DOHH2 (cell line): Measurements from ENCODE around the gene MAGI1.

Experiments used
- H3F3A ChIP-seq: fragments of 200-600 bp; sonication (generic), shearing (Covaris generic); 2 replicates; pipeline ENCODE4 v1.6.0; 2016; ENCODE audit warnings: antibody characterized with exemption, mild to moderate bottlenecking; ENCODE audit not compliant: control insufficient read depth, insufficient read depth
- H3K27ac ChIP-seq: fragments of 200-600 bp; sonication (generic); 2 replicates; pipeline ENCODE4 v1.5.1; 2014; ENCODE audit warnings: low read depth, mild to moderate bottlenecking, low read length, moderate library complexity
- H3K27me3 ChIP-seq: fragments of 200-600 bp; sonication (generic); 2 replicates; pipeline ENCODE4 v1.6.1; 2014; ENCODE audit warnings: mild to moderate bottlenecking, low read length, mixed read lengths; ENCODE audit not compliant: control insufficient read depth
- H3K36me3 ChIP-seq: fragments of 200-600 bp; sonication (generic); 2 replicates; pipeline ENCODE4 v1.6.1; 2014; ENCODE audit warnings: mild to moderate bottlenecking, low read length, moderate library complexity, mixed read lengths; ENCODE audit not compliant: control insufficient read depth
- H3K4me1 ChIP-seq: fragments of 200-600 bp; sonication (generic); 2 replicates; pipeline ENCODE4 v1.6.1; 2014; ENCODE audit warnings: mild to moderate bottlenecking, low read length, mixed read lengths; ENCODE audit not compliant: control insufficient read depth
- H3K4me2 ChIP-seq: fragments of 200-600 bp; sonication (generic); 2 replicates; pipeline ENCODE4 v1.6.0; 2014; ENCODE audit warnings: mild to moderate bottlenecking, low read length, moderate library complexity
- H3K4me3 ChIP-seq: fragments of 200-600 bp; sonication (generic); 2 replicates; pipeline ENCODE4 v1.5.1; 2014; ENCODE audit warnings: mild to moderate bottlenecking, low read length, mixed read lengths
- H3K79me2 ChIP-seq: fragments of 200-600 bp; sonication (generic); 2 replicates; pipeline ENCODE4 v1.6.1; 2014; ENCODE audit warnings: mild to moderate bottlenecking, low read length, mixed read lengths; ENCODE audit not compliant: control insufficient read depth
- H3K9me2 ChIP-seq: fragments of 200-600 bp; sonication (generic); replicated peaks from 2 replicates; pipeline ENCODE4 v1.6.1; 2014; ENCODE audit warnings: mild to moderate bottlenecking, low read length, mixed read lengths; ENCODE audit not compliant: control insufficient read depth
- H3K9me3 ChIP-seq: fragments of 200-600 bp; sonication (generic); 2 replicates; pipeline ENCODE4 v1.6.1; 2014; ENCODE audit warnings: antibody characterized with exemption, low read length, mixed read lengths; ENCODE audit not compliant: control insufficient read depth, insufficient read depth
- H4K20me1 ChIP-seq: fragments of 200-600 bp; sonication (generic); 2 replicates; pipeline ENCODE4 v1.6.0; 2014; ENCODE audit warnings: low read depth, mild to moderate bottlenecking, antibody characterized with exemption, low read length, moderate library complexity; ENCODE audit not compliant: control insufficient read depth, insufficient read depth
- EZH2phosphoT487 ChIP-seq: fragments of 200-600 bp; sonication (generic); IDR thresholded peaks from 2 replicates; pipeline ENCODE4 v1.6.1; 2017; ENCODE audit warnings: borderline replicate concordance, mild to moderate bottlenecking, antibody characterized with exemption, low read length, moderate library complexity, mixed read lengths
- TF ChIP-seq, protein P1 (sequence below): fragments of 200-600 bp; sonication (generic); IDR thresholded peaks from one replicate; pipeline ENCODE4 v1.5.1; 2014; ENCODE audit warnings: antibody characterized with exemption, mild to moderate bottlenecking, low read depth, low read length; ENCODE audit not compliant: poor library complexity, severe bottlenecking

Gene MAGI1

DNA sequence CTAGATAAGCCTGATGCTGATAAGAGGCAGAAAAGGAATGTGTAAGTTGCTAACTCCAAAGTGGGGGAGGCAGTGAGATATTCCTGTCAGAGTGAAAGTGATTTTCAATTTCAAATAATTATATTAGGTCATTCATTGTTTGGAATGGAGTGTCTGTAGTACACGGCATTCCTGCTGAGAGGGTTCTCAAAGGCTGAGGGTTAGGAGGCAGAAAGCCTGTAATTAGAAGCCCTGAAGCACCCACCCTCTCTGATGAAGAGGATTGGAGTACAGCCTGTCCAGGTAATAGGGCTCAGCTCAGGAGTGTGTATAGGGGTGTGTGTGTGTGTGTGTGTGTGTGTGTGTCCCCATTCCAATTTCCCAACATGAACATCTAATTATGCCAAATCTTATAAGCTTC, 486.8 kb downstream of the MAGI1 start:
- no peaks in the 10 kb centered on the region for H3K79me2 ChIP-seq
- H3K36me3 ChIP-seq: no peaks in the 10 kb centered on the region
- no peak for TF ChIP-seq EZH2phosphoT487
- TF ChIP-seq, protein P1, sequence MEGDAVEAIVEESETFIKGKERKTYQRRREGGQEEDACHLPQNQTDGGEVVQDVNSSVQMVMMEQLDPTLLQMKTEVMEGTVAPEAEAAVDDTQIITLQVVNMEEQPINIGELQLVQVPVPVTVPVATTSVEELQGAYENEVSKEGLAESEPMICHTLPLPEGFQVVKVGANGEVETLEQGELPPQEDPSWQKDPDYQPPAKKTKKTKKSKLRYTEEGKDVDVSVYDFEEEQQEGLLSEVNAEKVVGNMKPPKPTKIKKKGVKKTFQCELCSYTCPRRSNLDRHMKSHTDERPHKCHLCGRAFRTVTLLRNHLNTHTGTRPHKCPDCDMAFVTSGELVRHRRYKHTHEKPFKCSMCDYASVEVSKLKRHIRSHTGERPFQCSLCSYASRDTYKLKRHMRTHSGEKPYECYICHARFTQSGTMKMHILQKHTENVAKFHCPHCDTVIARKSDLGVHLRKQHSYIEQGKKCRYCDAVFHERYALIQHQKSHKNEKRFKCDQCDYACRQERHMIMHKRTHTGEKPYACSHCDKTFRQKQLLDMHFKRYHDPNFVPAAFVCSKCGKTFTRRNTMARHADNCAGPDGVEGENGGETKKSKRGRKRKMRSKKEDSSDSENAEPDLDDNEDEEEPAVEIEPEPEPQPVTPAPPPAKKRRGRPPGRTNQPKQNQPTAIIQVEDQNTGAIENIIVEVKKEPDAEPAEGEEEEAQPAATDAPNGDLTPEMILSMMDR: no peak

DNA sequence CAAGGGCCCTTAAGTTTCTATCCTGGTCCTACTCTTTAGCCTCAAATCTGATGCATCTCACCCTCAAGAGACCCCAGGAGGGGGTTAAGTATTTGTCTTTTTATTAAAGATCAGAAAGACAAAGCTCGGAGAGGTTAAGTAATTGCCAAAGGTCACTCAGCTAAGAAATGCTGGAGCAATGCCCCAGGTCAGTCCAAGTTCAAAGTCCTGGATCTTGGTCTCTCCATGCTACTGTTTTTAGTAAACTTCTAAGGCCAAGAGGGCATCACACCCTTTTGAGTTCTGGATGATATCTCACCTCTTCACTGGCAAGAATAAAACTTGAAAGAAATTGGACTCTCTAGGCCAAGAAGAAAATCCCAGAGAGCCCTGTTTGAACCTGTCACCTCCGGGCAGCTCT, 488.6 kb downstream of the MAGI1 start:
- TF ChIP-seq EZH2phosphoT487: no peak
- TF ChIP-seq, protein P1: no peak
- no peaks in the 10 kb centered on the region for H3K27me3 ChIP-seq
- H3K4me1 ChIP-seq: no peaks in the 10 kb centered on the region
- no peak overlapping the region for H3K4me3 ChIP-seq
- no peaks in the 10 kb centered on the region for H4K20me1 ChIP-seq
- H3K79me2 ChIP-seq: no peaks in the 10 kb centered on the region
- H3K27ac ChIP-seq: no peak overlapping the region
- no peaks in the 10 kb centered on the region for H3F3A ChIP-seq
- 0 out of 2 replicates have a peak, but pooled peaks cover 3% of the 10 kb centered on the region for H3K9me3 ChIP-seq
- no peaks in the 10 kb centered on the region for H3K9me2 ChIP-seq
- no peaks in the 10 kb centered on the region for H3K36me3 ChIP-seq
- H3K4me2 ChIP-seq: no peak overlapping the region

More for the DNA sequence above, 486.8 kb downstream of the MAGI1 start:
- no peaks in the 10 kb centered on the region for H3K27me3 ChIP-seq
- 0 out of 2 replicates have a peak, but pooled peaks cover 3% of the 10 kb centered on the region for H3K9me3 ChIP-seq
- H3K27ac ChIP-seq: no peak overlapping the region
- H3F3A ChIP-seq: no peaks in the 10 kb centered on the region
- no peak overlapping the region for H3K4me3 ChIP-seq
- H3K4me1 ChIP-seq: no peaks in the 10 kb centered on the region
- no peak overlapping the region for H3K4me2 ChIP-seq
- no peaks in the 10 kb centered on the region for H4K20me1 ChIP-seq
- H3K9me2 ChIP-seq: no peaks in the 10 kb centered on the region

DNA sequence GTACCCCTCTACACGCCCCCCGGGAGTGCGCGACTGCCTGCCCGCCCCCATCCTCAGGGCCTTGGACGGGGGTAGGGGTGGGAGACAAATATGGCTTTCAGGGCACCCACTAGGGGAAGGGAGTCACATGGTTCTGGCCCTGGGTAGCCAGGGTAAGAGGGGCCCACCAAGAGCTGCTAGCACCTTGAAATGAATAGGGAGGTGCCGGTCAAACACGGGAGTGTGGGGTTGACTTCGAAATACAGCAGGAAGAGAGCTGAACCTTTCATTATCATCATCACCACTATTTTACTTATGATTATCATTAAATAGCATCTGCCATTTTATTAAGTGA, 489.1 kb downstream of the MAGI1 start:
- Histone ChIP-seq H3K27me3 (no peaks in the 10 kb centered on the region), H3K9me3 (0 out of 2 replicates have a peak, but pooled peaks cover 3% of the 10 kb centered on the region), H3K9me2 (no peaks in the 10 kb centered on the region), H3K27ac (no peak overlapping the region), H3K79me2 (no peaks in the 10 kb centered on the region), H3K4me1 (no peaks in the 10 kb centered on the region), H3K4me2 (no peak overlapping the region), H3K4me3 (no peak overlapping the region), H3K36me3 (no peaks in the 10 kb centered on the region), H3F3A (no peaks in the 10 kb centered on the region), H4K20me1 (no peaks in the 10 kb centered on the region)
- no peak for TF ChIP-seq EZH2phosphoT487
- TF ChIP-seq, protein P1: no peak
